HepG2 (cell line): ENCODE data around the gene GTF2H1. TPM values are rescaled to one million over a fixed set of nuclear protein-coding genes. Genes with fewer than 3 reads are reported as not detected.

Source experiments
- ATAC-seq: fragments of 200-7000 bp; cut with Tn5 transposase; 3 replicates; pipeline ENCODE4 v1.9.1; 2020; ENCODE audit warnings: mild to moderate bottlenecking, moderate library complexity
- BruUV-seq: library from RNA; stranded (reverse); fragments of 400-500 nt; replicated peaks from 2 replicates; lab custom pipeline; 2021; lab: Mats Ljungman, UMichigan
- CTCF ChIA-PET: fragments of 300-600 bp; formaldehyde crosslinking; extraction: SDS; loops from one replicate; lab custom pipeline; 2021; ENCODE audit warnings: low total read pairs, inconsistent platforms, low intra/inter-chr PET ratio; lab: Yijun Ruan, JAX
- POLR2A ChIA-PET: fragments of 350-600 bp; sonication (Branson Sonifier 250); formaldehyde crosslinking; loops from one replicate; lab custom pipeline; 2020; ENCODE audit warnings: antibody characterized with exemption, inconsistent platforms; lab: Yijun Ruan, JAX
- DNase-seq: peaks from one replicate; pipeline ENCODE4 v3.0.0-alpha.2; 2015; ENCODE audit warnings: low spot score
- FAIRE-seq: peaks from 3 replicates; lab custom pipeline; 2011; peaks lifted over from hg19 to GRCh38; lab: Jason Lieb, UNC
- H2AFZ ChIP-seq: one replicate; pipeline ENCODE4 v1.6.1; 2011; ENCODE audit warnings: low read length, inconsistent platforms
- H3K27ac ChIP-seq: fragments of 300-600 bp; 3 replicates; pipeline ENCODE4 v1.8.0; 2011; ENCODE audit warnings: mixed run types, mild to moderate bottlenecking, mixed read lengths, low read length, inconsistent platforms; ENCODE audit not compliant: insufficient read depth; ENCODE audit errors: extremely low read length
- H3K27me3 ChIP-seq, 2 experiments: fragments of 200-600 bp in 1 of 2; 2 replicates in 1 of 2; 3 replicates in 1 of 2; pipeline versions ENCODE4 v1.6.0 to v1.8.0; 2011; ENCODE audit warnings: low read length in 2 of 2, mild to moderate bottlenecking in 2 of 2, moderate library complexity in 2 of 2, inconsistent platforms in 1 of 2; ENCODE audit not compliant: insufficient read depth in 2 of 2, control insufficient read depth in 1 of 2
- H3K36me3 ChIP-seq, 2 experiments: fragments of 200-600 bp in 1 of 2; replicated peaks in 1 of 2; 2 replicates in 1 of 2; 3 replicates in 1 of 2; pipeline versions ENCODE4 v1.5.1 to v1.8.0; 2011; ENCODE audit warnings: low read length in 2 of 2, inconsistent platforms in 1 of 2; ENCODE audit not compliant: insufficient read depth in 2 of 2, control insufficient read depth in 1 of 2
- H3K4me1 ChIP-seq: 2 replicates; pipeline ENCODE4 v1.5.1; 2012; ENCODE audit warnings: low read length, inconsistent platforms; ENCODE audit not compliant: insufficient read depth
- H3K4me2 ChIP-seq: 2 replicates; pipeline ENCODE4 v1.6.0; 2011; ENCODE audit warnings: low read depth, low read length, inconsistent platforms
- H3K4me3 ChIP-seq, 3 experiments: fragments of 200-600 bp in 1 of 3; sonication (generic), shearing (Covaris generic) in 1 of 3; replicated peaks in 1 of 3; 2 replicates each; pipeline ENCODE4 v1.5.1; 2011 to 2016; ENCODE audit warnings: low read length in 3 of 3, inconsistent platforms in 2 of 3, low read depth in 2 of 3, mild to moderate bottlenecking in 2 of 3, control low read depth in 1 of 3, mixed read lengths in 1 of 3; ENCODE audit not compliant: insufficient read depth in 1 of 3
- H3K79me2 ChIP-seq: one replicate; pipeline ENCODE4 v1.6.1; 2011; ENCODE audit warnings: low read length, inconsistent platforms; ENCODE audit not compliant: insufficient read depth
- H3K9ac ChIP-seq: 2 replicates; pipeline ENCODE4 v1.6.0; 2011; ENCODE audit warnings: mild to moderate bottlenecking, low read depth, low read length, inconsistent platforms; ENCODE audit not compliant: insufficient read depth
- H3K9me3 ChIP-seq: 2 replicates; pipeline ENCODE4 v1.5.1; 2012; ENCODE audit warnings: mild to moderate bottlenecking, low read length
- H4K20me1 ChIP-seq: 2 replicates; pipeline ENCODE4 v1.6.0; 2011; ENCODE audit warnings: inconsistent platforms, mild to moderate bottlenecking, low read length, moderate library complexity; ENCODE audit not compliant: insufficient read depth
- KDM2A ChIP-seq: sonication (generic); formaldehyde crosslinking; IDR thresholded peaks from 2 replicates; pipeline ENCODE4 v1.4.0; 2020; ENCODE audit warnings: low read depth, missing genetic modification reagents, borderline replicate concordance
- RXRB ChIP-seq: IDR thresholded peaks from 2 replicates; pipeline ENCODE4 v1.6.1; 2016; ENCODE audit warnings: borderline replicate concordance, missing genetic modification reagents, missing compliant biosample characterization
- TAF15 ChIP-seq: fragments of 200-400 bp; formaldehyde crosslinking; IDR thresholded peaks from one replicate; pipeline ENCODE4 v1.6.1; 2018; ENCODE audit warnings: mild to moderate bottlenecking, low read depth, low read length; ENCODE audit not compliant: poor library complexity, severe bottlenecking
- TFDP1 ChIP-seq: IDR thresholded peaks from 2 replicates; pipeline ENCODE4 v1.6.1; 2016; ENCODE audit warnings: missing compliant biosample characterization, missing genetic modification reagents, borderline replicate concordance
- ZNF546 ChIP-seq: sonication (generic); formaldehyde crosslinking; conservative IDR thresholded peaks from 2 replicates; pipeline ENCODE4 v1.8.1; 2023; ENCODE audit warnings: mild to moderate bottlenecking, missing genetic modification reagents
- WGBS: methylation state at CpG from one replicate; pipeline ENCODE4 v1.1.6; 2017; ENCODE audit warnings: low lambda C conversion rate; 5-methylcytosine and 5-hydroxymethylcytosine counted together
- in situ Hi-C: cut with HindIII; loops from 2 replicates; pipeline ENCODE4 v1.10.0; 2017; ENCODE audit warnings: low pct_unique_long_range_greater_than_20kb; ENCODE audit not compliant: extremely low pct_ligation_motif_present
- intact Hi-C: fragments of 100-400 bp; cut with micrococcal nuclease; formaldehyde crosslinking; loops from one replicate; pipeline ENCODE4 v1.10.0; 2022; ENCODE audit not compliant: unreplicated experiment
- polyA plus RNA-seq, 8 experiments: library from polyadenylated mRNA; depleted of rRNA in 3 of 8; stranded (reverse) in 7 of 8; unstranded in 1 of 8; fragments of >200 nt; fragmentation: Illumina TruSeq in 4 of 8; extraction: Trizol in 4 of 8; gene quantifications; 2 replicates each; pipeline versions ENCODE4 v1.2.1 to v1.2.3, GENCODE V29; 2011 to 2016; ENCODE audit warnings: low read depth in 4 of 8, missing spikeins in 1 of 8, mixed read lengths in 1 of 8; ENCODE audit not compliant: insufficient read depth in 1 of 8
- total RNA-seq, 5 experiments: library from RNA; depleted of rRNA; stranded (reverse); fragments of >200 nt; fragmentation: Illumina TruSeq; extraction: Trizol; gene quantifications; 2 replicates each; pipeline ENCODE4 v1.2.3, GENCODE V29; 2016; ENCODE audit warnings: low read depth in 1 of 5
- TF ChIP-seq, protein P1 (sequence below): sonication (generic); formaldehyde crosslinking; IDR thresholded peaks from 2 replicates; pipeline ENCODE4 v1.4.0; 2020; ENCODE audit warnings: missing genetic modification reagents

Gene GTF2H1
- total and polyA plus RNA-seq, 2 of the 13 experiments (the other 11 are each of a cell fraction or from before 2014, with no cell fraction given), result 15.7 to 51.4 TPM

DNA sequence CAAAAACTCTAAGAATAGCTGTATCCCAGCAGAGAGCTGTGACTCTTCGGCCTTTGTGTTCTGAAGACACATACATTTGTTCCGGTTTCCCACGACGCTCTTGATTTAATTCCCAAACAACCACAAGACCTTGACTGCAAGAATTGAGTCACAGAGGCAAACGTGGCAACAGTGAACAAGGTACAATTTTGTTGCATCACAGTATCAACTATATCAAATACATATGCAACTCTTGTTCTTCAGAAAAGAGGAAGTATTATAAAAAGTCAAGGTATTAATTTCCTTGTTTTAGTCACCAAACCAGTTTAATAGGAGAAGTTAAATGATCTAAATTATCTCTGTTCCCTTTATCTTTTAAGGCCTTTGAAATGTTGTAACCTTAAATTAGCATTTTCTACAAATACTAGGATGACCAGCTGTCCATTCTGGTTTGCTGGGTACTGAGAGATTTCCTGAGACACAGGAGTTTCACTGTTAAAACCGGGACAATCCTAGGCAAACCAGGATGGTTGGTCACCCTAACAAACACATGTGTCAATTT, 11.5 kb upstream of the GTF2H1 start:
- 0 out of 2 replicates have a peak, but pooled peaks cover 8% of the 10 kb centered on the region for H3K4me1 ChIP-seq
- peaks cover 3% of the 10 kb centered on the region for H3K79me2 ChIP-seq
- no peak overlapping the region for H3K9ac ChIP-seq
- H3K36me3 ChIP-seq, result peaks cover 3 to 45% of the 10 kb centered on the region in 2 experiments; a peak in 4 of 5 replicates
- POLR2A ChIA-PET, result interaction anchor here (1.4 kb wide), 1 partner anchor 11 kb away, joined by 3 read pairs; the partner anchor contains the start of gene HPS5
- no peak overlapping the region for H3K4me2 ChIP-seq
- WGBS, result 80% methylated on average over 6 of the region's 6 CpGs
- TF ChIP-seq ZNF546 (CRISPR knock-in tag) (no peak), TAF15 (no peak), KDM2A (CRISPR knock-in tag) (no peak), RXRB (CRISPR knock-in tag) (no peak), TFDP1 (CRISPR knock-in tag) (no peak)
- TF ChIP-seq, protein P1, sequence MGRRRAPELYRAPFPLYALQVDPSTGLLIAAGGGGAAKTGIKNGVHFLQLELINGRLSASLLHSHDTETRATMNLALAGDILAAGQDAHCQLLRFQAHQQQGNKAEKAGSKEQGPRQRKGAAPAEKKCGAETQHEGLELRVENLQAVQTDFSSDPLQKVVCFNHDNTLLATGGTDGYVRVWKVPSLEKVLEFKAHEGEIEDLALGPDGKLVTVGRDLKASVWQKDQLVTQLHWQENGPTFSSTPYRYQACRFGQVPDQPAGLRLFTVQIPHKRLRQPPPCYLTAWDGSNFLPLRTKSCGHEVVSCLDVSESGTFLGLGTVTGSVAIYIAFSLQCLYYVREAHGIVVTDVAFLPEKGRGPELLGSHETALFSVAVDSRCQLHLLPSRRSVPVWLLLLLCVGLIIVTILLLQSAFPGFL (CRISPR knock-in tag), result no peak
- TF ChIP-seq, all 625 proteins: peak for 0
- ATAC-seq (no peak), DNase-seq (no peak), FAIRE-seq (no peak)
- CTCF ChIA-PET, result no interaction called here
- H2AFZ ChIP-seq, result no peak overlapping the region
- H4K20me1 ChIP-seq, result no peaks in the 10 kb centered on the region
- no peaks in the 10 kb centered on the region for H3K9me3 ChIP-seq
- no peaks in the 10 kb centered on the region for H3K27me3 ChIP-seq
- no TSS peak for BruUV-seq
- no peak overlapping the region for H3K27ac ChIP-seq
- in situ Hi-C loops (no loop called here), intact Hi-C loops (no loop called here)
- H3K4me3 ChIP-seq, result no peak overlapping the region
